K562 (cell line): ENCODE measurements around the gene RASGRP1. TPM values are rescaled to one million over a fixed set of nuclear protein-coding genes. Genes with fewer than 3 reads are reported as not detected.

Experiments
- ATAC-seq: fragments of 200-7000 bp; cut with Tn5 transposase; 3 replicates; pipeline ENCODE4 v1.9.1; 2020; ENCODE audit warnings: moderate library complexity
- BruUV-seq: library from RNA; stranded (reverse); fragments of 400-500 nt; replicated peaks from 2 replicates; lab custom pipeline; 2021; lab: Mats Ljungman, UMichigan
- CTCF ChIA-PET: fragments of 300-600 bp; formaldehyde crosslinking; extraction: SDS; loops from one replicate; lab custom pipeline; 2021; ENCODE audit warnings: low intra/inter-chr PET ratio; lab: Yijun Ruan, JAX
- POLR2A ChIA-PET: fragments of 300-600, 350-650 bp; sonication (Branson Sonifier 250); formaldehyde crosslinking; extraction: SDS; loops from one replicate; lab custom pipeline; 2021; ENCODE audit warnings: antibody characterized with exemption, inconsistent platforms; lab: Yijun Ruan, JAX
- DNase-seq, 4 experiments: peaks; one replicate each; pipeline versions ENCODE4 v3.0.0 to v3.0.0-alpha.2; 2011 to 2018; ENCODE audit warnings: low spot score in 3 of 4, mixed read lengths in 3 of 4; ENCODE audit errors: extremely low read depth in 1 of 4
- FAIRE-seq: peaks from 2 replicates; lab custom pipeline; 2011; peaks lifted over from hg19 to GRCh38; lab: Jason Lieb, UNC
- H2AFZ ChIP-seq: 2 replicates; pipeline ENCODE4 v1.6.0; 2011; ENCODE audit warnings: low read depth, low read length, control low read depth, inconsistent platforms
- H3K27ac ChIP-seq: fragments of 200-600 bp; 3 replicates; pipeline ENCODE4 v1.8.0; 2011; ENCODE audit warnings: low read depth, mild to moderate bottlenecking, control low read depth, inconsistent platforms, low read length, moderate library complexity, mixed read lengths; ENCODE audit errors: extremely low read depth
- H3K27me3 ChIP-seq, 2 experiments: fragments of 300-600 bp in 1 of 2; 2 replicates in 1 of 2; 3 replicates in 1 of 2; pipeline versions ENCODE4 v1.6.0 to v1.8.0; 2011; ENCODE audit warnings: inconsistent platforms in 2 of 2, low read length in 2 of 2, mild to moderate bottlenecking in 1 of 2, mixed read lengths in 1 of 2, moderate library complexity in 1 of 2; ENCODE audit not compliant: control insufficient read depth in 2 of 2, insufficient read depth in 2 of 2
- H3K36me3 ChIP-seq: fragments of 300-600 bp; 3 replicates; pipeline ENCODE4 v1.8.0; 2011; ENCODE audit warnings: mild to moderate bottlenecking, low read length, inconsistent platforms; ENCODE audit not compliant: control insufficient read depth, insufficient read depth
- H3K4me1 ChIP-seq, 2 experiments: fragments of 200-600 bp in 1 of 2; replicated peaks in 1 of 2; 2 replicates in 1 of 2; 3 replicates in 1 of 2; pipeline versions ENCODE4 v1.5.1 to v1.8.0; 2011; ENCODE audit warnings: inconsistent platforms in 2 of 2, low read length in 2 of 2, mild to moderate bottlenecking in 1 of 2, mixed read lengths in 1 of 2, moderate library complexity in 1 of 2; ENCODE audit not compliant: control insufficient read depth in 2 of 2, insufficient read depth in 2 of 2
- H3K4me2 ChIP-seq: 2 replicates; pipeline ENCODE4 v1.6.1; 2011; ENCODE audit warnings: low read length, control low read depth, inconsistent platforms, mixed read lengths; ENCODE audit not compliant: insufficient read depth
- H3K4me3 ChIP-seq: fragments of 200-600 bp; sonication (generic), shearing (Covaris generic); 2 replicates; pipeline ENCODE4 v1.5.1; 2016; ENCODE audit warnings: control low read depth, inconsistent platforms
- H3K79me2 ChIP-seq: fragments of 200-600 bp; 3 replicates; pipeline ENCODE4 v1.8.0; 2011; ENCODE audit warnings: low read length, inconsistent platforms; ENCODE audit not compliant: control insufficient read depth, insufficient read depth
- H3K9ac ChIP-seq, 2 experiments: 2 replicates each; pipeline versions ENCODE4 v1.6.0 to v1.6.1; 2011; ENCODE audit warnings: low read depth in 2 of 2, low read length in 2 of 2, control low read depth in 1 of 2, inconsistent platforms in 1 of 2, mild to moderate bottlenecking in 1 of 2, mixed read lengths in 1 of 2; ENCODE audit not compliant: insufficient read depth in 1 of 2
- H3K9me1 ChIP-seq: one replicate; pipeline ENCODE4 v1.6.0; 2011; ENCODE audit warnings: inconsistent platforms, mild to moderate bottlenecking, low read length, moderate library complexity; ENCODE audit not compliant: control insufficient read depth, insufficient read depth
- H3K9me3 ChIP-seq: replicated peaks from 2 replicates; pipeline ENCODE4 v1.5.1; 2011; ENCODE audit warnings: low read depth, low read length, inconsistent platforms; ENCODE audit not compliant: control insufficient read depth, insufficient read depth
- H4K20me1 ChIP-seq: replicated peaks from 2 replicates; pipeline ENCODE4 v1.6.1; 2011; ENCODE audit warnings: low read length, inconsistent platforms, mixed read lengths; ENCODE audit not compliant: control insufficient read depth, insufficient read depth
- MYNN ChIP-seq, 2 experiments: sonication (generic); formaldehyde crosslinking in 1 of 2; IDR thresholded peaks; 2 replicates each; pipeline versions ENCODE4 v1.5.0 to v1.6.1; 2016 to 2020; ENCODE audit warnings: antibody characterized with exemption in 1 of 2, missing genetic modification reagents in 1 of 2
- RFX5 ChIP-seq: IDR thresholded peaks from 2 replicates; pipeline ENCODE4 v1.6.1; 2011; ENCODE audit warnings: low read depth, mild to moderate bottlenecking, improper control_type of control experiment, low read length
- WGBS: fragments of 100-300 bp; shearing (Covaris generic); methylation state at CpG from one replicate; pipeline ENCODE4 v1.1.6; 2016; ENCODE audit warnings: low coverage, mixed read lengths; ENCODE audit not compliant: insufficient coverage; ENCODE audit errors: missing lambda C conversion rate; 5-methylcytosine and 5-hydroxymethylcytosine counted together
- in situ Hi-C: fragments of 300-500 bp; cut with MboI; formaldehyde crosslinking; loops from 4 replicates; pipeline ENCODE4 v1.15.0; 2018; ENCODE audit warnings: inconsistent platforms, mixed read lengths
- intact Hi-C: fragments of 100-400 bp; cut with micrococcal nuclease; formaldehyde crosslinking; loops from 2 replicates; pipeline ENCODE4 v1.14.2; 2022
- polyA plus RNA-seq, 8 experiments: library from polyadenylated mRNA; depleted of rRNA in 4 of 8; stranded (reverse) in 5 of 8; unstranded in 3 of 8; fragments of >200 nt; fragmentation: Nextera tagmentation in 2 of 8; fragmentation: Illumina TruSeq in 1 of 8; extraction: Ambion mirVana in 2 of 8; extraction: Trizol in 1 of 8; gene quantifications; 2 replicates each; pipeline versions ENCODE4 v1.2.1 to v1.2.3, GENCODE V29; 2011 to 2014; ENCODE audit warnings: inconsistent platforms in 1 of 8, missing spikeins in 1 of 8
- total RNA-seq, 7 experiments: library from RNA; depleted of rRNA in 6 of 7; stranded (reverse); fragments of >200 nt in 6 of 7; fragmentation: Illumina TruSeq in 2 of 7; extraction: Trizol in 2 of 7; gene quantifications; 2 replicates each; pipeline versions ENCODE4 v1.2.1 to v1.2.3, GENCODE V29; 2011 to 2021; ENCODE audit warnings: low replicate concordance in 1 of 7
- TF ChIP-seq, protein P1 (sequence below): fragments of 250-450 bp; sonication (Bioruptor Pico); IDR thresholded peaks from 2 replicates; pipeline ENCODE4 v1.5.0; 2021; ENCODE audit warnings: mild to moderate bottlenecking, moderate library complexity

The RASGRP1 gene
- total and polyA plus RNA-seq, 9 of the 15 experiments (the other 6 are each of a cell fraction or from before 2014, with no cell fraction given): 0.14 to 0.72 (median 0.31) TPM

DNA sequence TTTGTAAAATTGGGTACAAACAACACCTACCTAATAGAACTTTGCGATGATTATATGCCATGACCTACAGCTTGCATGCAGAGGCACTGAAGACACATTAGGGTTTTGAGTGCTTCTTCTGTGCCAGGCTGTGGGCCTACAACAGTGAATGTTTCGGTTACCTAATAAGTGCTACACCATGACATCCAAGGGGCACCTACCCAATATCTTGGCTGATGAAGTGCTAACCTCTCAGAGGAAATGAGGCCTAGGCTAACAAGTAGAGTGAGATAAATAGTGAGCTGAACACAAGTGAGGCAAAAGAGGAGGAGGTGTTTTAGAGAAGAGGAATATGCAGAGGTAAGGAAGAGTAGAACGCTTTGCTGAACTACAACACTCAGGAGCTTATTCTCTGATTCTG lies 12.2 kb upstream of the RASGRP1 start (continued):
- TF ChIP-seq, protein P1, sequence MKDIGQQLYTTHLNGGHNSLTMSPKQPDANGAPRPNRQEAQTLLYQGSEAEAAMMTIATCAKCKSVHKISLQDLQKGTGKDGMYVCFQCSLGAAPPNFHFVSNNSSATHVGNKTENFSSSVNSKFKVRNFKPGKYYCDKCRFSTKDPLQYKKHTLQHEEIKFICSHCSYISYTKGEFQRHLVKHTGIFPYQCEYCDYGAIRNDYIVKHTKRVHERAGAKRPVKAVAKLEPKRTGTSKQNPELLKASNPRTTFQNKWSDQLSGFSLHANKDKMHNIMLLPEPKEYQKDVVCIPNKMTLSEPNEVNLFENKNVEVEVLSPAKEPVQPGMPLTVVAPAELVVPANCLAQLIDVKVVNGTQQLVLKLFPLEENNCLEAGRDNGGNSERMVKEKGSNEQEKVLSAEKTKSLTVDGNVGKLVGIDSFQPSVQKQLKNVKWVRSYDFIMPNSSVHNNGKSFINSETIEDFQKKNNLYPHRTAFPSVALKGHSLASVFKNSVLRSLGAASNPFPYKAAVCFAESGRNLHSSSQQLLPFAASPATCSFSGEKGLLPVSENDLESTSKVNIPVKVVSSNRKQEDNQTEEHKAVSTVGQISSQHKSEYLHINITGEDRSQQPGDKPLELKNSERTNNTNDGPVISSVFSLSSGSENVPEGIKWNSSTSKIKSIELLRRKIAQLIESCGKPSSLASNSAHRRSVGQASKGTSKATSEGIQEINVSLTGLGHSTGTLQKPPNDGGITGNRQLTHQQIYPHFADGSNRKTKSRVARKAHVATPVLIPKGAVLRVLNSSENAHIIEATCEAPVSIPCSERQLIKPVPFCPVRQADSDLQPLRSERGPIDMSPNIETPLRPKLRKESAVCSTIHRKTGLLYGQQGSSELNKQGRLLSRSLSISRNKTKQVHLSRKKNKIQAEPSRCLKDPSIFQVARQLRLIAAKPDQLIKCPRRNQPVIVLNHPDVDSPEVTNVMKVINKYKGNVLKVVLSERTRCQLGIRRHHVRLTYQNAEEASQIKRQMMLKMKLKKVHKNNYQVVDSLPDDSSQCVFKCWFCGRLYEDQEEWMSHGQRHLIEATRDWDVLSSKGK (CRISPR knock-in tag): no peak

DNA sequence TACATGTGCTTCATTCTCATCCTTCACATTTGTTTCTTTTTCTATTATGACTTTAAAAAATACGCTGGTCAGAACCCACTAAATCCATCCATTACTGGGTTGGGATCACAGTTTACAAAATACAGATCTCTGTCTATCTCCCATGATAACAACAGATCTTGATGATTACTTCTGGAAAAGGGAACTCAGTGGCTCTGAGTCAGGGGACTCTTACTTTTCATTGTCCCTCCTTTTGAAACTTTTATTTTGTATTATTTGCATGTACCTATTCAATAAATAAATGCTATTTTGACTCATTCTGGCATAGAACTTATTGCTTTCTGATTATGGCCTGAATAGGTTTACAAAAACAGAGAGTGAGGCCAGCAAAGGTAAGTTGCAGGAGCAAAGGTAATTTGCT lies 11.6 kb upstream of the RASGRP1 start:
- Histone ChIP-seq H3K27me3 (peaks cover 4 to 12% of the 10 kb centered on the region in 2 experiments; a peak in 4 of 5 replicates), H2AFZ (no peak overlapping the region), H3K9me3 (no peaks in the 10 kb centered on the region), H3K9me1 (no peaks in the 10 kb centered on the region), H3K79me2 (no peaks in the 10 kb centered on the region), H3K4me1 (peaks cover 0 to 3% of the 10 kb centered on the region in 2 experiments; a peak in 3 of 5 replicates), H3K4me2 (no peak overlapping the region), H3K9ac (no peak overlapping the region), H3K36me3 (no peaks in the 10 kb centered on the region), H4K20me1 (no peaks in the 10 kb centered on the region), H3K27ac (no peak overlapping the region), H3K4me3 (no peak overlapping the region)
- BruUV-seq: no TSS peak
- intact Hi-C loops: no loop called here
- WGBS: 0% methylated on average over 1 of the region's 1 CpG
- CTCF ChIA-PET: no interaction called here
- no peak for ATAC-seq
- TF ChIP-seq RFX5: no peak
- TF ChIP-seq MYNN (IDR thresholded peaks at IDR 0.05): peak; percentile 90
- TF ChIP-seq MYNN (CRISPR knock-in tag; IDR thresholded peaks at IDR 0.05): no peak; the same call in 1 of the 2 replicates
- no peak for DNase-seq
- in situ Hi-C loops: loop anchor here (5.0 kb wide), 1 partner anchor 46 kb away; no protein-coding TSS in a partner anchor
- POLR2A ChIA-PET: interaction anchor here (1.2 kb wide), 1 partner anchor 13 kb away, joined by 3 read pairs; no protein-coding TSS in a partner anchor
- no peak for FAIRE-seq
